GM19025 (cell line): ENCODE results near the gene ZNF23.

Experiments used
- ATAC-seq: cut with Tn5 transposase; IDR thresholded peaks from one replicate; pipeline ENCODE4 v1.9.1; 2021; ENCODE audit warnings: mild to moderate bottlenecking, low read depth, moderate library complexity; ENCODE audit not compliant: unreplicated experiment

The ZNF23 gene

GRCh38 chr16:71399801-71400563, 62.1 kb downstream of the ZNF23 start:
- ATAC-seq, result no peak
